GM13977 (cell line): ENCODE results near the gene ZFP90.
"Not testable (repeated sequence)": the region's sequence is repeated elsewhere in the genome, so short reads cannot be mapped to it uniquely, and the experiment has no call there.

Experiments used
- DNase-seq: peaks from one replicate; pipeline ENCODE4 v3.0.0; 2012; ENCODE audit warnings: low spot score
- in situ Hi-C: fragments of 300-500 bp; cut with MboI; formaldehyde crosslinking; loops from one replicate; pipeline ENCODE4 v1.12.0; 2022; ENCODE audit warnings: low sequenced_read_pairs, low pct_unique_long_range_greater_than_20kb, mixed read lengths, inconsistent platforms; ENCODE audit not compliant: unreplicated experiment
- TF ChIP-seq, protein P1 (sequence below): IDR thresholded peaks from 2 replicates; pipeline ENCODE4 v1.5.1; 2012; ENCODE audit warnings: mild to moderate bottlenecking, control low read depth; ENCODE audit not compliant: insufficient read depth; ENCODE audit errors: extremely low read depth, missing control alignments

The ZFP90 gene

DNA sequence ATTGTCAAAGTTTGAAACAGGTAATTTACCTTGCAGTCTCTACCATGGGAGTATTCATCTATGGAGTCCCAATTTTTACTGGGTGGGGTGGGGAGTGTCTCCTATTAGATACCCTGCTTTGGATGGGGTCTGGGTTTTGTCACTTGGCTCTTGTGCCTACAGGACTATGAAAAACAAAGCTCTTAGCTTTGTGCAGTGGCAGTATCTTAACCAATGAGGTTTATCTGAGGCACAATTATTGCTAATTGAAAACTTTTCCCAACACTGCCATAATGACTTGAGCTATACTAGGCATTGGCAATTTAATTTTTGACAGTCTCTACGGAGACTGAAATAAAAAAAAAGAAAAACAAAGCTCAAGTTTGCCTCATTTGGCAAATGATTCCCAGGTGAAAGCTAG, 3.8 kb upstream of the ZFP90 start:
- in situ Hi-C loops: loop anchor here (25.0 kb wide), 1 partner anchor 602 kb away; the partner anchor contains the start of genes CHTF8 and UTP4
- TF ChIP-seq, protein P1, sequence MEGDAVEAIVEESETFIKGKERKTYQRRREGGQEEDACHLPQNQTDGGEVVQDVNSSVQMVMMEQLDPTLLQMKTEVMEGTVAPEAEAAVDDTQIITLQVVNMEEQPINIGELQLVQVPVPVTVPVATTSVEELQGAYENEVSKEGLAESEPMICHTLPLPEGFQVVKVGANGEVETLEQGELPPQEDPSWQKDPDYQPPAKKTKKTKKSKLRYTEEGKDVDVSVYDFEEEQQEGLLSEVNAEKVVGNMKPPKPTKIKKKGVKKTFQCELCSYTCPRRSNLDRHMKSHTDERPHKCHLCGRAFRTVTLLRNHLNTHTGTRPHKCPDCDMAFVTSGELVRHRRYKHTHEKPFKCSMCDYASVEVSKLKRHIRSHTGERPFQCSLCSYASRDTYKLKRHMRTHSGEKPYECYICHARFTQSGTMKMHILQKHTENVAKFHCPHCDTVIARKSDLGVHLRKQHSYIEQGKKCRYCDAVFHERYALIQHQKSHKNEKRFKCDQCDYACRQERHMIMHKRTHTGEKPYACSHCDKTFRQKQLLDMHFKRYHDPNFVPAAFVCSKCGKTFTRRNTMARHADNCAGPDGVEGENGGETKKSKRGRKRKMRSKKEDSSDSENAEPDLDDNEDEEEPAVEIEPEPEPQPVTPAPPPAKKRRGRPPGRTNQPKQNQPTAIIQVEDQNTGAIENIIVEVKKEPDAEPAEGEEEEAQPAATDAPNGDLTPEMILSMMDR: no peak
- no peak for DNase-seq

DNA sequence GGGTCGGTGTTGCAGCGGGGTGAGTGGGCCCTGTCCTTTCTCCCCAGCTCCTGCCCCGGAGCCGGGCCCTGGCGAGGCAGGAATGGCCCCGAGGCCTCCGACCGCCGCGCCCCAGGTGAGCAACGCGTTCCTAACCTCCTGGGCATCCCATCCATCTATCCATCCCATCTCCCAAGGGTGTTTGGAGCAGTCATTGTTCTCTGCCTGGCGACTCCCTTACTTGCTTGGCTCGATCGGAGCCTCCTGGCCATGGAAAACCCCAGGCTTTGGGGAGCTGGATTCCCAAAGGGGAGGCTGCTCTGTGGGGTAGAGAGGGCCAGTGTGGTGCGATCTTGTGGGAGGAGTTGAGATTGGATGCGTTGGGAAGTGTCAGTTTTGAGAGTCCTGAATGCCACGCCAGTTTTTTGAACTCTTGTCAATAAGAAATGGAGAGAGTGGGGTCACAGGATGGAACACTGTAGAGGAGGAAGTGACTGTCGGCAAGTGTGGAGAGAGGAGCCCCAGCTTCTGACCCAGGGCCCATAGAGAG, 684 bp downstream of the ZFP90 start:
- peak; percentile 42 for DNase-seq
- TF ChIP-seq, protein P1: no peak
- in situ Hi-C loops: loop anchor here (25.0 kb wide), 1 partner anchor 598 kb away; the partner anchor contains the start of genes CHTF8 and UTP4

DNA sequence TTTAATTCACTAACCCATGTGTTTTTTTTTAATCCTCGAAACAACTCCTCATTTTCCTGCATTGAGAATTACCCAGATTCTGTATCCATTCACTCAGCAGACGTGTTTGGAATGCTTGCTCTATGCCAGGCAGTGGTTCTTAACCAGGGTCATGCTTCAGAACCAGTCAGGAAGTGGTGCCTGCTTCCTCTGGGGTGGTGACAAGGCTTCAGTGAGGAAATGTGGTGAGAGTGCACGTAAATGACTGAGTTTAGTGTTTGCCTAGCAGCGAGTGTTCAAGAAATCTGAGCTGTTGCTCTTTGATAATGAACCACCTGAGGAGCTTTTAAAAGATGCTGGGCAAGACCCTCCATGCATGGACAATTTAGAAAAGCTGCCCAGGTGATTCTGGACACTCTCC, 9.9 kb downstream of the ZFP90 start:
- no peak for DNase-seq
- in situ Hi-C loops: loop anchor here (25.0 kb wide), 1 partner anchor 588 kb away; the partner anchor contains the start of genes CHTF8 and UTP4
- TF ChIP-seq, protein P1: no peak

DNA sequence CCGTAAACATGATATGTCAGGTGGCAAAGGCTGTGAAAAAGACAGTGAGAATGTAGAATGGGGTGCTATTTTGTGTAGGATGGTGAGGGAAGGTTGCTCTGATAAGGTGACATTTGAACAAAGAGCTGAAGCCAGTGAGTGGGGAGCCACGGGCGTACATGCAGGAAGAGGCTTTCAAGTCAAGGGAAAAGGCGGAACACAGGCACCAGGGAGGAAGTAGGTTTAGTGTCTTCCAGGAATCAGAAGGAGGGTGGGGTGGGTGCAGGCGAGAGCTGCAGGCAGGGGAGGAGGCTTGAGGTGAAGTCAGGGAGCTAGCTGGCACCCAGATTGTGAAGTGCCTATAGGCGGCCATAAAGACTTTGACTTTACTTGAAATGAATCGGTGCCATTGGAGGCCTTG, 14.1 kb downstream of the ZFP90 start:
- no peak for DNase-seq
- in situ Hi-C loops: no loop called here
- TF ChIP-seq, protein P1: no peak

DNA sequence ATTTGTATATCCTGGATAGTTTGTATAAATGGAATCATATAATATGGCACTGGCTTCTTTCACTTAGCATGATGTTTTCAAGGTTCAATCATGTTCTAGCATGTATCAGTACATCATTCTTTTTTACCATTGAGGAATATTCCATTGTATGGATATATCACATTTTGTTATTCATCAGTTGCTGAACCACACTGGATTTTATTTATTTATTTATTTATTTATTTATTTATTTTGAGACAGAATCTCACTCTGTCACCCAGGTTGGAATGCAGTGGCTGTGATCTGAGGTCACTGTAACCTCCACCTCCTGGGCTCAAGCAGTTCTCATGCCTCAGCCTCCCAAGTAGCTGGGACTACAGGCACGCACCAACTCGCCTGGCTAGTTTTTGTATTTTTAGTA, 21.2 kb downstream of the ZFP90 start:
- DNase-seq, in situ Hi-C loops: not testable (repeated sequence)

DNA sequence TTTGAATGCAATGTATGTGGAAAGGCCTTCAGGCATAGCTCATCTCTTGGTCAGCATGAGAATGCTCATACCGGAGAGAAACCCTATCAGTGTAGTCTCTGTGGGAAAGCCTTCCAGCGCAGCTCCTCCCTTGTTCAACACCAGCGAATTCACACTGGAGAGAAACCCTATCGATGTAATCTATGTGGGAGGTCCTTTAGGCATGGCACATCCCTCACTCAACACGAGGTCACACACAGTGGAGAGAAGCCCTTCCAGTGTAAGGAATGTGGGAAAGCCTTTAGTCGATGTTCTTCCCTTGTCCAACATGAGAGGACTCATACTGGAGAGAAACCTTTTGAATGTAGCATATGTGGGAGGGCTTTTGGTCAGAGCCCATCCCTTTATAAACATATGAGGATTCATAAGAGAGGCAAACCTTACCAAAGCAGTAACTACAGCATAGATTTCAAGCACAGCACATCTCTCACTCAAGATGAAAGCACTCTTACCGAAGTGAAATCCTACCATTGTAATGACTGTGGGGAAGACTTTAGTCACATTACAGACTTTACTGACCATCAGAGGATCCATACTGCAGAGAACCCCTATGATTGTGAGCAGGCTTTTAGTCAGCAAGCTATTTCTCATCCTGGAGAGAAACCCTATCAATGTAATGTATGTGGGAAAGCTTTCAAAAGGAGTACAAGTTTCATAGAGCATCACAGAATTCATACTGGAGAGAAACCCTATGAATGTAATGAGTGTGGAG, 24.7 kb downstream of the ZFP90 start:
- DNase-seq: no peak
- in situ Hi-C loops: no loop called here
- TF ChIP-seq, protein P1: no peak

DNA sequence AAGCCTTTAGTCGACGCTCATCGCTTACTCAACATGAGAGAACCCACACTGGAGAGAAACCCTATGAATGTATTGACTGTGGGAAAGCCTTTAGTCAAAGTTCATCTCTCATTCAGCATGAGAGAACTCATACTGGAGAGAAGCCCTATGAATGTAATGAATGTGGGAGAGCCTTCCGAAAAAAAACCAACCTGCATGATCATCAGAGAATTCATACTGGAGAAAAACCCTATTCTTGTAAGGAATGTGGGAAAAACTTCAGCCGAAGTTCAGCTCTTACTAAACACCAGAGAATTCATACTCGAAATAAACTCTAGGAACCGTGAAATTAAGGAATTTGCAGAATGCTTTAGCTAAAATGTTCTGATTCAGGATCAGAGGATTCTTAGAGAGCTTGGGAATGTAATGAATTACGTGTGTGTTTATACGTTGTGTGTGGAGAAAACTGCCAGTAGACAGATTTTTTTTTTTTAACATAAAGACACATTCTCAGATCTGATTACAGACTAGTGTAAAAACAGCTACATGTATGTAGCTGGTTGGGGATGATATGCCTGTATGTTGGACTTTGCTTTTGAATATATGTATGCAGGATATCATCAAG, 25.4 kb downstream of the ZFP90 start:
- TF ChIP-seq, protein P1: no peak
- DNase-seq: no peak
- in situ Hi-C loops: no loop called here
